ENCODE measurements around the gene DKC1.

DNA sequence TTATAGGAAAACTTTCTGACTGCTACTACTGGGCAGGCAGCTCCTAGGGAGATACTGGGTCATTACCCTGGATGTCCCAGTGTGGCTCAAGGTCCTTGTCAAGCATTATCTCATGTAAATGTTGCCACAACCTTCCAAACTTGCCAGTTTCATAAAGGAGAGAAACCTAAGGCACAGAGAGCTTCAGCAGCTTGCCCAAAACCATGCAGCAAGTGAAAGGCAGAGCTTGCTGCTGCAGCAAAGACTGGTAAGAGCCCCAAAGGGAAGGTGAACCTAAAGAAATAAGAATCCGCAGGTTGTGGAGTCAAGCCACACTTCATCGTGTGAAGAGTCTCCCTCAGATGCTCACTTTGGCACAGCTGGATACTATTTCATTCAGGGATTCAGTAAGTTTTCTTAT is 40.3 kb downstream of the DKC1 start:
- TF ChIP-seq, protein P1, sequence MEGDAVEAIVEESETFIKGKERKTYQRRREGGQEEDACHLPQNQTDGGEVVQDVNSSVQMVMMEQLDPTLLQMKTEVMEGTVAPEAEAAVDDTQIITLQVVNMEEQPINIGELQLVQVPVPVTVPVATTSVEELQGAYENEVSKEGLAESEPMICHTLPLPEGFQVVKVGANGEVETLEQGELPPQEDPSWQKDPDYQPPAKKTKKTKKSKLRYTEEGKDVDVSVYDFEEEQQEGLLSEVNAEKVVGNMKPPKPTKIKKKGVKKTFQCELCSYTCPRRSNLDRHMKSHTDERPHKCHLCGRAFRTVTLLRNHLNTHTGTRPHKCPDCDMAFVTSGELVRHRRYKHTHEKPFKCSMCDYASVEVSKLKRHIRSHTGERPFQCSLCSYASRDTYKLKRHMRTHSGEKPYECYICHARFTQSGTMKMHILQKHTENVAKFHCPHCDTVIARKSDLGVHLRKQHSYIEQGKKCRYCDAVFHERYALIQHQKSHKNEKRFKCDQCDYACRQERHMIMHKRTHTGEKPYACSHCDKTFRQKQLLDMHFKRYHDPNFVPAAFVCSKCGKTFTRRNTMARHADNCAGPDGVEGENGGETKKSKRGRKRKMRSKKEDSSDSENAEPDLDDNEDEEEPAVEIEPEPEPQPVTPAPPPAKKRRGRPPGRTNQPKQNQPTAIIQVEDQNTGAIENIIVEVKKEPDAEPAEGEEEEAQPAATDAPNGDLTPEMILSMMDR (IDR thresholded peaks at IDR 0.05) = no peak
- TF ChIP-seq POLR2A (IDR thresholded peaks at IDR 0.05) (no peak), EP300 (IDR thresholded peaks at IDR 0.05) (no peak)
